Endothelial cell of umbilical vein (primary cell): Measurements from ENCODE around the gene CDK15. TPM values are rescaled to one million over a fixed set of nuclear protein-coding genes. Genes with fewer than 3 reads are reported as not detected.

Experiments used
- BruUV-seq: library from RNA; stranded (reverse); fragments of 400-500 nt; replicated peaks from 2 replicates; lab custom pipeline; 2021; lab: Mats Ljungman, UMichigan
- CTCF ChIA-PET: fragments of 300-600, 350-600 bp; sonication (Branson Sonifier 250); formaldehyde crosslinking; loops from one replicate; lab custom pipeline; 2021; ENCODE audit warnings: antibody characterized with exemption, inconsistent platforms; lab: Charles Lee
- POLR2A ChIA-PET: fragments of 300-600, 350-600 bp; sonication (Branson Sonifier 250); formaldehyde crosslinking; loops from one replicate; lab custom pipeline; 2021; ENCODE audit warnings: antibody characterized with exemption, inconsistent platforms; lab: Charles Lee
- DNase-seq: peaks from one replicate; pipeline ENCODE4 v3.0.0-alpha.2; 2011; ENCODE audit warnings: low read depth, low spot score
- FAIRE-seq: peaks from 2 replicates; lab custom pipeline; 2011; peaks lifted over from hg19 to GRCh38; lab: Jason Lieb, UNC
- H2AFZ ChIP-seq: 2 replicates; pipeline ENCODE4 v1.6.0; 2012; ENCODE audit warnings: low read depth, low read length, control low read depth, inconsistent platforms
- H3K27ac ChIP-seq: 2 replicates; pipeline ENCODE4 v1.5.1; 2011; ENCODE audit warnings: low read depth, mild to moderate bottlenecking, control low read depth, low read length, moderate library complexity; ENCODE audit not compliant: insufficient read depth
- H3K27me3 ChIP-seq, 2 experiments: 2 replicates each; pipeline versions ENCODE4 v1.6.0 to v1.6.1; 2011; ENCODE audit warnings: low read length in 2 of 2, mixed read lengths in 1 of 2; ENCODE audit not compliant: control insufficient read depth in 2 of 2, insufficient read depth in 2 of 2
- H3K36me3 ChIP-seq, 2 experiments: 2 replicates in 1 of 2; 3 replicates in 1 of 2; pipeline ENCODE4 v1.5.1; 2011; ENCODE audit warnings: low read length in 2 of 2, mild to moderate bottlenecking in 1 of 2, moderate library complexity in 1 of 2; ENCODE audit not compliant: control insufficient read depth in 2 of 2, insufficient read depth in 2 of 2; ENCODE audit errors: extremely low read depth in 1 of 2
- H3K4me1 ChIP-seq: 3 replicates; pipeline ENCODE4 v1.5.1; 2011; ENCODE audit warnings: mild to moderate bottlenecking, low read length; ENCODE audit not compliant: control insufficient read depth, insufficient read depth; ENCODE audit errors: extremely low read depth
- H3K4me2 ChIP-seq: 2 replicates; pipeline ENCODE4 v1.6.1; 2011; ENCODE audit warnings: low read length, control low read depth, mixed read lengths; ENCODE audit not compliant: insufficient read depth
- H3K4me3 ChIP-seq, 3 experiments: fragments of 200-600 bp in 1 of 3; sonication (generic), shearing (Covaris generic) in 1 of 3; replicated peaks in 1 of 3; 2 replicates each; pipeline ENCODE4 v1.5.1; 2011 to 2016; ENCODE audit warnings: control low read depth in 3 of 3, low read length in 3 of 3, mild to moderate bottlenecking in 2 of 3, inconsistent platforms in 1 of 3, low read depth in 1 of 3, moderate library complexity in 1 of 3; ENCODE audit not compliant: insufficient read depth in 1 of 3
- H3K79me2 ChIP-seq: 2 replicates; pipeline ENCODE4 v1.6.0; 2012; ENCODE audit warnings: low read length, inconsistent platforms; ENCODE audit not compliant: control insufficient read depth, insufficient read depth
- H3K9ac ChIP-seq: replicated peaks from 2 replicates; pipeline ENCODE3; 2011; ENCODE audit warnings: low read length, control low read depth; ENCODE audit not compliant: insufficient read depth; ENCODE audit errors: extremely low read depth
- H3K9me1 ChIP-seq: replicated peaks from 3 replicates; pipeline ENCODE4 v1.6.0; 2011; ENCODE audit warnings: mild to moderate bottlenecking, low read length; ENCODE audit not compliant: control insufficient read depth, insufficient read depth; ENCODE audit errors: extremely low read depth
- H3K9me3 ChIP-seq: replicated peaks from 2 replicates; pipeline ENCODE4 v1.5.1; 2012; ENCODE audit warnings: low read length, inconsistent platforms; ENCODE audit not compliant: control insufficient read depth, insufficient read depth
- H4K20me1 ChIP-seq: replicated peaks from 2 replicates; pipeline ENCODE3; 2011; ENCODE audit warnings: mild to moderate bottlenecking, low read length; ENCODE audit not compliant: control insufficient read depth, insufficient read depth; ENCODE audit errors: extremely low read depth
- CTCF ChIP-seq, 2 donors: IDR thresholded peaks; 1 replicate in 1 of 2; 2 replicates in 1 of 2; pipeline ENCODE4 v1.5.1; 2011; ENCODE audit warnings: low read length in 2 of 2, mild to moderate bottlenecking in 2 of 2, moderate library complexity in 2 of 2, control low read depth in 1 of 2, inconsistent platforms in 1 of 2, low read depth in 1 of 2; ENCODE audit not compliant: insufficient read depth in 1 of 2; ENCODE audit errors: extremely low read depth in 1 of 2
- EZH2 ChIP-seq: IDR thresholded peaks from 2 replicates; pipeline ENCODE4 v1.6.1; 2012; ENCODE audit warnings: borderline replicate concordance, low read depth, mild to moderate bottlenecking, moderate library complexity, low read length, inconsistent platforms; ENCODE audit not compliant: severe bottlenecking
- FOS ChIP-seq: IDR thresholded peaks from 2 replicates; pipeline ENCODE4 v1.6.1; 2011; ENCODE audit warnings: mild to moderate bottlenecking, low read length, moderate library complexity, borderline replicate concordance; ENCODE audit not compliant: insufficient read depth
- GATA2 ChIP-seq: IDR thresholded peaks from 2 replicates; pipeline ENCODE4 v1.7.0; 2011; ENCODE audit warnings: low read depth, mild to moderate bottlenecking, moderate library complexity, mixed read lengths, low read length; ENCODE audit not compliant: insufficient read length, insufficient read depth
- JUN ChIP-seq: IDR thresholded peaks from 2 replicates; pipeline ENCODE4 v1.6.1; 2011; ENCODE audit warnings: borderline replicate concordance, low read depth; ENCODE audit not compliant: insufficient read length, insufficient read depth
- MAX ChIP-seq: IDR thresholded peaks from 2 replicates; pipeline ENCODE4 v1.6.1; 2011; ENCODE audit not compliant: insufficient read depth, insufficient read length
- MYC ChIP-seq: IDR thresholded peaks from one replicate; pipeline ENCODE4 v1.6.1; 2011; ENCODE audit warnings: mild to moderate bottlenecking, low read depth, low read length
- POLR2A ChIP-seq: IDR thresholded peaks from 2 replicates; pipeline ENCODE4 v1.6.1; 2012; ENCODE audit warnings: low read depth, mild to moderate bottlenecking, control low read depth, low read length
- POLR2AphosphoS5 ChIP-seq: IDR thresholded peaks from 2 replicates; pipeline ENCODE4 v1.6.1; 2012; ENCODE audit warnings: low read depth, mild to moderate bottlenecking, control low read depth, low read length, moderate library complexity; ENCODE audit not compliant: insufficient read depth
- dilution Hi-C: fragments of 300-500 bp; cut with MboI; formaldehyde crosslinking; loops from one replicate; pipeline ENCODE4 v1.15.0; 2019; ENCODE audit warnings: low sequenced_read_pairs; ENCODE audit not compliant: extremely low pct_ligation_motif_present
- intact Hi-C: fragments of 100-400 bp; cut with micrococcal nuclease; formaldehyde crosslinking; loops from one replicate; pipeline ENCODE4 v1.10.0; 2022
- polyA plus RNA-seq, 4 experiments: library from polyadenylated mRNA; depleted of rRNA in 3 of 4; stranded (reverse) in 3 of 4; unstranded in 1 of 4; fragments of >200 nt; gene quantifications; 2 replicates each; pipeline versions ENCODE4 v1.2.1 to v1.2.3, GENCODE V29; 2011 to 2012; ENCODE audit warnings: missing spikeins in 1 of 4
- total RNA-seq: library from RNA; stranded (reverse); gene quantifications from 2 replicates; pipeline ENCODE4 v1.2.3, GENCODE V29; 2021

CDK15 gene
- total and polyA plus RNA-seq, 2 donors (not counting 3 experiments of a cell fraction or from before 2014, with no cell fraction given) = not detected

GRCh38 chr2:201924453-201924852, 118.1 kb downstream of the CDK15 start:
- dilution Hi-C loops = no loop called here
- POLR2A ChIA-PET = no interaction called here

GRCh38 chr2:201925056-201925455, 118.7 kb downstream of the CDK15 start:
- no peak overlapping the region for H3K4me2 ChIP-seq
- no peak overlapping the region for H2AFZ ChIP-seq
- no peak overlapping the region for H3K27ac ChIP-seq
- H3K27me3 ChIP-seq = peaks cover 0 to 5% of the 10 kb centered on the region in 2 experiments
- TF ChIP-seq JUN = no peak
- no peak for TF ChIP-seq MAX
- no peak for TF ChIP-seq CTCF (IDR thresholded peaks at IDR 0.05; ENCODE audit: extremely low read depth in 1 of 2, insufficient read depth in 1 of 2, low read depth in 1 of 2, low read length in 2 of 2)
- no peak for TF ChIP-seq MYC
- TF ChIP-seq FOS = no peak
- TF ChIP-seq POLR2A = no peak
- TF ChIP-seq EZH2 = no peak
- TF ChIP-seq POLR2AphosphoS5 = no peak
- TF ChIP-seq GATA2 = no peak
- H3K9ac ChIP-seq = no peak overlapping the region
- CTCF ChIA-PET = no interaction called here
- no peaks in the 10 kb centered on the region for H3K36me3 ChIP-seq
- intact Hi-C loops = no loop called here
- BruUV-seq = no TSS peak
- DNase-seq (no peak), FAIRE-seq (no peak)
- no peaks in the 10 kb centered on the region for H3K4me1 ChIP-seq
- H3K9me1 ChIP-seq = no peaks in the 10 kb centered on the region
- no peak overlapping the region for H3K4me3 ChIP-seq
- POLR2A ChIA-PET = no interaction called here
- no peaks in the 10 kb centered on the region for H3K9me3 ChIP-seq
- no peaks in the 10 kb centered on the region for H4K20me1 ChIP-seq
- dilution Hi-C loops = no loop called here
- no peaks in the 10 kb centered on the region for H3K79me2 ChIP-seq

More at GRCh38 chr2:201924453-201924852, 118.1 kb downstream of the CDK15 start:
- Histone ChIP-seq H3K36me3 (no peaks in the 10 kb centered on the region), H4K20me1 (no peaks in the 10 kb centered on the region), H3K4me1 (no peaks in the 10 kb centered on the region), H3K79me2 (no peaks in the 10 kb centered on the region), H3K4me2 (no peak overlapping the region), H3K4me3 (no peak overlapping the region), H3K9ac (no peak overlapping the region), H3K9me1 (no peaks in the 10 kb centered on the region), H2AFZ (no peak overlapping the region), H3K27ac (no peak overlapping the region), H3K9me3 (no peaks in the 10 kb centered on the region), H3K27me3 (peaks cover 0 to 5% of the 10 kb centered on the region in 2 experiments)
- TF ChIP-seq EZH2 = no peak
- TF ChIP-seq POLR2A = no peak
- no peak for TF ChIP-seq GATA2
- TF ChIP-seq MYC = no peak
- no peak for TF ChIP-seq POLR2AphosphoS5
- FAIRE-seq (no peak), DNase-seq (no peak)
- intact Hi-C loops = no loop called here
- no TSS peak for BruUV-seq
- CTCF ChIA-PET = interaction anchor here (0.6 kb wide), 2 partner anchors 94 to 254 kb away, joined by 3 to 5 read pairs; no protein-coding TSS in a partner anchor
